ENCODE measurements around the gene PKIG. TPM values are rescaled to one million over a fixed set of nuclear protein-coding genes. Genes with fewer than 3 reads are reported as not detected.

PKIG gene
- total and polyA plus RNA-seq, 10 of the 15 experiments (the other 5 are each of a cell fraction or from before 2014, with no cell fraction given) = 5.7 to 82.3 (median 39.7) TPM

GRCh38 chr20:44552050-44552449 lies 30.3 kb upstream of the PKIG start (continued):
- no peak for TF ChIP-seq NR2C2 (IDR thresholded peaks at IDR 0.05; ENCODE audit: borderline replicate concordance, control insufficient read depth, insufficient read length, low read depth)
- TF ChIP-seq CREB1 (IDR thresholded peaks at IDR 0.05; ENCODE audit: low read depth) = no peak
- TF ChIP-seq RUNX3 (IDR thresholded peaks at IDR 0.05; ENCODE audit: low read length) = no peak
- no peak for TF ChIP-seq ZNF592 (IDR thresholded peaks at IDR 0.05)
- TF ChIP-seq, protein P1, sequence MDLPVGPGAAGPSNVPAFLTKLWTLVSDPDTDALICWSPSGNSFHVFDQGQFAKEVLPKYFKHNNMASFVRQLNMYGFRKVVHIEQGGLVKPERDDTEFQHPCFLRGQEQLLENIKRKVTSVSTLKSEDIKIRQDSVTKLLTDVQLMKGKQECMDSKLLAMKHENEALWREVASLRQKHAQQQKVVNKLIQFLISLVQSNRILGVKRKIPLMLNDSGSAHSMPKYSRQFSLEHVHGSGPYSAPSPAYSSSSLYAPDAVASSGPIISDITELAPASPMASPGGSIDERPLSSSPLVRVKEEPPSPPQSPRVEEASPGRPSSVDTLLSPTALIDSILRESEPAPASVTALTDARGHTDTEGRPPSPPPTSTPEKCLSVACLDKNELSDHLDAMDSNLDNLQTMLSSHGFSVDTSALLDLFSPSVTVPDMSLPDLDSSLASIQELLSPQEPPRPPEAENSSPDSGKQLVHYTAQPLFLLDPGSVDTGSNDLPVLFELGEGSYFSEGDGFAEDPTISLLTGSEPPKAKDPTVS (IDR thresholded peaks at IDR 0.05; ENCODE audit: low read depth, low read length) = no peak
- TF ChIP-seq PML (IDR thresholded peaks at IDR 0.05; ENCODE audit: low read length) = no peak

GRCh38 chr20:44552568-44552949 lies 29.8 kb upstream of the PKIG start:
- ChIA-PET CTCF (interaction anchor here (1.3 kb wide), 1 partner anchor 58 kb away, joined by 3 read pairs; no protein-coding TSS in a partner anchor), SMC1A (ENCODE audit: uncharacterized antibody, unreplicated experiment) (interaction anchor here (1.7 to 2.1 kb wide), 3 partner anchors 11 to 131 kb away, joined by 3 to 7 read pairs (median 5); no protein-coding TSS in a partner anchor), RAD21 (ENCODE audit: unreplicated experiment) (no interaction called here), POLR2A (interaction anchor here (1.2 kb wide), 1 partner anchor 10 kb away, joined by 3 read pairs; no protein-coding TSS in a partner anchor)
- no peaks in the 10 kb centered on the region for H3K79me2 ChIP-seq (ENCODE audit: control insufficient read depth, insufficient read depth, low read length)
- no peak for ATAC-seq
- H3K27ac ChIP-seq (ENCODE audit: control insufficient read depth, insufficient read depth) = no peak overlapping the region
- in situ Hi-C loops (cut with MboI) (no loop called here), intact Hi-C loops (cut with micrococcal nuclease; ENCODE audit: unreplicated experiment) (no loop called here)
- no peak for DNase-seq (ENCODE audit: low read depth, low spot score)
- H4K20me1 ChIP-seq (ENCODE audit: control insufficient read depth, insufficient read depth) = no peaks in the 10 kb centered on the region
- H3K27me3 ChIP-seq (replicated peaks in 1 of 2; ENCODE audit: control insufficient read depth in 2 of 2, insufficient read depth in 2 of 2, low read length in 1 of 2) = no peaks in the 10 kb centered on the region
- WGBS (ENCODE audit: insufficient coverage, insufficient replicate concordance, low lambda C conversion rate, missing lambda C conversion rate) = 26% methylated on average over 3 of the region's 3 CpGs
- FAIRE-seq = no peak
- H3K9ac ChIP-seq (ENCODE audit: control insufficient read depth, insufficient read depth, low read length) = no peak overlapping the region
- no peaks in the 10 kb centered on the region for H3K36me3 ChIP-seq (ENCODE audit: control insufficient read depth in 2 of 2, insufficient read depth in 2 of 2, low read length in 1 of 2)
- no peaks in the 10 kb centered on the region for H3K9me3 ChIP-seq (replicated peaks; ENCODE audit: control insufficient read depth, insufficient read depth, low read length)
- no peak overlapping the region for H3K4me2 ChIP-seq (ENCODE audit: control insufficient read depth, insufficient read depth)
- H3K4me1 ChIP-seq (ENCODE audit: control insufficient read depth, insufficient read depth, low read length) = no peaks in the 10 kb centered on the region
- no TSS peak for BruUV-seq (replicated peaks)
- H3K4me3 ChIP-seq = no peak overlapping the region
- H2AFZ ChIP-seq (ENCODE audit: control insufficient read depth, low read depth, low read length) = no peak overlapping the region; the same call in 1 of the 2 replicates
- TF ChIP-seq RAD21 (IDR thresholded peaks at IDR 0.05; ENCODE audit: insufficient read depth, low read depth, low read length) (no peak), EZH2 (IDR thresholded peaks at IDR 0.05; ENCODE audit: borderline replicate concordance, control insufficient read depth, low read depth, low read length) (no peak), SIX5 (IDR thresholded peaks at IDR 0.05; ENCODE audit: low read depth, low read length, severe bottlenecking) (no peak), ZZZ3 (IDR thresholded peaks at IDR 0.05; ENCODE audit: control insufficient read depth, insufficient read length, low read depth) (no peak), ZSCAN29 (IDR thresholded peaks at IDR 0.05) (no peak), JUNB (IDR thresholded peaks at IDR 0.05) (no peak)
- TF ChIP-seq, protein P2, sequence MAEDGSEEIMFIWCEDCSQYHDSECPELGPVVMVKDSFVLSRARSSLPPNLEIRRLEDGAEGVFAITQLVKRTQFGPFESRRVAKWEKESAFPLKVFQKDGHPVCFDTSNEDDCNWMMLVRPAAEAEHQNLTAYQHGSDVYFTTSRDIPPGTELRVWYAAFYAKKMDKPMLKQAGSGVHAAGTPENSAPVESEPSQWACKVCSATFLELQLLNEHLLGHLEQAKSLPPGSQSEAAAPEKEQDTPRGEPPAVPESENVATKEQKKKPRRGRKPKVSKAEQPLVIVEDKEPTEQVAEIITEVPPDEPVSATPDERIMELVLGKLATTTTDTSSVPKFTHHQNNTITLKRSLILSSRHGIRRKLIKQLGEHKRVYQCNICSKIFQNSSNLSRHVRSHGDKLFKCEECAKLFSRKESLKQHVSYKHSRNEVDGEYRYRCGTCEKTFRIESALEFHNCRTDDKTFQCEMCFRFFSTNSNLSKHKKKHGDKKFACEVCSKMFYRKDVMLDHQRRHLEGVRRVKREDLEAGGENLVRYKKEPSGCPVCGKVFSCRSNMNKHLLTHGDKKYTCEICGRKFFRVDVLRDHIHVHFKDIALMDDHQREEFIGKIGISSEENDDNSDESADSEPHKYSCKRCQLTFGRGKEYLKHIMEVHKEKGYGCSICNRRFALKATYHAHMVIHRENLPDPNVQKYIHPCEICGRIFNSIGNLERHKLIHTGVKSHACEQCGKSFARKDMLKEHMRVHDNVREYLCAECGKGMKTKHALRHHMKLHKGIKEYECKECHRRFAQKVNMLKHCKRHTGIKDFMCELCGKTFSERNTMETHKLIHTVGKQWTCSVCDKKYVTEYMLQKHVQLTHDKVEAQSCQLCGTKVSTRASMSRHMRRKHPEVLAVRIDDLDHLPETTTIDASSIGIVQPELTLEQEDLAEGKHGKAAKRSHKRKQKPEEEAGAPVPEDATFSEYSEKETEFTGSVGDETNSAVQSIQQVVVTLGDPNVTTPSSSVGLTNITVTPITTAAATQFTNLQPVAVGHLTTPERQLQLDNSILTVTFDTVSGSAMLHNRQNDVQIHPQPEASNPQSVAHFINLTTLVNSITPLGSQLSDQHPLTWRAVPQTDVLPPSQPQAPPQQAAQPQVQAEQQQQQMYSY (CRISPR knock-in tag; IDR thresholded peaks at IDR 0.05) = no peak
- TF ChIP-seq, protein P3, sequence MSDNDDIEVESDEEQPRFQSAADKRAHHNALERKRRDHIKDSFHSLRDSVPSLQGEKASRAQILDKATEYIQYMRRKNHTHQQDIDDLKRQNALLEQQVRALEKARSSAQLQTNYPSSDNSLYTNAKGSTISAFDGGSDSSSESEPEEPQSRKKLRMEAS (IDR thresholded peaks at IDR 0.05; ENCODE audit: low read depth, low read length) = no peak
